ENCODE measurements around the gene C2CD2.

Gene C2CD2

GRCh38 chr21:41913230-41913629 is 40.6 kb downstream of the C2CD2 start:
- DNase-seq (ENCODE audit: low read depth in 2 of 2), result no peak

- no peak for DNase-seq (ENCODE audit: low read depth in 2 of 2)
These were observed 45.0 kb downstream of the C2CD2 start for GRCh38 chr21:41908829-41909228.

- no peak for DNase-seq (ENCODE audit: low read depth in 2 of 2)
These were observed 46.1 kb downstream of the C2CD2 start for GRCh38 chr21:41907496-41908258.

GRCh38 chr21:41906770-41907169 is 47.0 kb downstream of the C2CD2 start:
- DNase-seq (ENCODE audit: low read depth in 2 of 2), result no peak

- DNase-seq (ENCODE audit: low read depth in 2 of 2), result no peak
These were observed 50.1 kb downstream of the C2CD2 start for GRCh38 chr21:41903559-41904351.

- no peak for DNase-seq (ENCODE audit: low read depth in 2 of 2)
These were observed 50.9 kb downstream of the C2CD2 start for GRCh38 chr21:41902946-41903345.

GRCh38 chr21:41901782-41902181 is 52.0 kb downstream of the C2CD2 start:
- DNase-seq (ENCODE audit: low read depth in 2 of 2), result no peak

- DNase-seq (ENCODE audit: low read depth in 2 of 2), result peak in 1 of 2 donors; percentile 42
These were observed 52.7 kb downstream of the C2CD2 start for GRCh38 chr21:41901099-41901498.

GRCh38 chr21:41900401-41900800 is 53.4 kb downstream of the C2CD2 start:
- no peak for DNase-seq (ENCODE audit: low read depth in 2 of 2)

- DNase-seq (ENCODE audit: low read depth in 2 of 2), result peak; percentile 75 to 78
These were observed 54.2 kb downstream of the C2CD2 start for GRCh38 chr21:41899426-41900202.

GRCh38 chr21:41898998-41899397 is 54.8 kb downstream of the C2CD2 start:
- DNase-seq (ENCODE audit: low read depth in 2 of 2), result no peak

GRCh38 chr21:41897700-41898099 is 56.1 kb downstream of the C2CD2 start:
- DNase-seq (ENCODE audit: low read depth in 2 of 2), result no peak

- no peak for DNase-seq (ENCODE audit: low read depth in 2 of 2)
These were observed 56.7 kb downstream of the C2CD2 start for GRCh38 chr21:41897047-41897669.

GRCh38 chr21:41895643-41896493 is 58.0 kb downstream of the C2CD2 start:
- DNase-seq (ENCODE audit: low read depth in 2 of 2), result peak; percentile 17 to 35

- DNase-seq (ENCODE audit: low read depth in 2 of 2), result no peak
These were observed 58.8 kb downstream of the C2CD2 start for GRCh38 chr21:41894922-41895557.

- no peak for DNase-seq (ENCODE audit: low read depth in 2 of 2)
These were observed 59.3 kb downstream of the C2CD2 start for GRCh38 chr21:41894511-41894910.

- DNase-seq (ENCODE audit: low read depth in 2 of 2), result no peak
These were observed 61.1 kb downstream of the C2CD2 start for GRCh38 chr21:41892726-41893125.

GRCh38 chr21:41891132-41891531 is 62.7 kb downstream of the C2CD2 start:
- DNase-seq (ENCODE audit: low read depth in 2 of 2), result no peak

GRCh38 chr21:41890355-41890754 is 63.5 kb downstream of the C2CD2 start:
- DNase-seq (ENCODE audit: low read depth in 2 of 2), result no peak

- no peak for DNase-seq (ENCODE audit: low read depth in 2 of 2)
These were observed 65.0 kb downstream of the C2CD2 start for GRCh38 chr21:41888749-41889376.
